ENCODE data around the gene TTC14.

The TTC14 gene

DNA sequence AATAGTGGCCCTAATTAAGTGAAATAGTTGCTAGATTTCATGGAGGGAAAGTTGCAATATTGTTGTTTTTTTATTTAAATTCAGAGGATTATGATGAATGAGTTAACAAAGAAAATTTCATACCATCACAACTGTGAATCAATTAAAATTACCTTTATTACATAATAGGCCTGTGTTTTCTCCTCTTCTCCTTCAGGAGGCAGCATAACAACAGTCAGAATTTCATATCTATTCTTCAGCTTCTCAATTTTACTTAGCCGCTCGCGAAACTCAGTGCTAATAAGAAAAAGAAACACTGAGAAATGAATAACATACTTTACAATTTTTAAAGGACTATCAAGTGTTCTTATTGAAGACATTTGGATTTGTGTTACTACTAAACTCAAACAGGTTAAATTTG, 29.4 kb downstream of the TTC14 start:
- DNase-seq, result no peak

DNA sequence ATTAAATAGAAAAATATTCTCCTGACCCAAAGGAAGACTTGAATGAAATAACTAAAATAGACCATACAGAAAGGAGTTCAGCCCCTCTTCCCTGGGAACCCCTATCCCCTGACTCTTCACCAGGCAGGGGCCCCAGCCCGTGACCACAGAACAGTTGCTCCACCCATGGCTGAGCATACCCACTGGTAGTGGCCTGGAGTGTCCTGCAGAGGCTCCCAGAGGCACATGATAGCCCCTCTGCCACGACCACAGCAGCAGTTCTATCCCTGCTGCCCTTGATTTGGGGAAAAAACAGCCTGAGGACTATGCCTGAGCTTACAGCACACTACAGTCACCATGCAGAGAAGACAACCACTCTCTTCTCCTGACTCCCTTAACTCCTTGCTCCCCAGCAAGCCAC, 31.8 kb downstream of the TTC14 start:
- DNase-seq, result no peak

DNA sequence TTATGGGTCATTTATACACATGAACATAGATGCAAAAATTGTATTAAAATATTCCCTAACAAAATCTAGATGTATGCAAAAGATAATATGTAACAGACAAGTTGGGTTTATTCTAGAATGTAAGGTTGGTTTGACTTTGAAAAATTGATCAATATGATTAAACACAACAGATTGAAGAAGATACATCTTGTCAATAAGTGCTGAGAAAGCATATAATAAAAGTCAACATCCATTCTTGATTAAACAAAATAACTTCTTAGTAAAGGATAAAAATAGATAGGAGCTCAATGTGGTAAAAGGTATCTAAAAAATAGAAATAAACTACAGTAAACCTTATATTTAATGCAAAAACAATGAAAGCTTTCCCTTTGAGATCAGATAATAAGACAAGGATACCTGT, 39.0 kb downstream of the TTC14 start:
- DNase-seq, result no peak

DNA sequence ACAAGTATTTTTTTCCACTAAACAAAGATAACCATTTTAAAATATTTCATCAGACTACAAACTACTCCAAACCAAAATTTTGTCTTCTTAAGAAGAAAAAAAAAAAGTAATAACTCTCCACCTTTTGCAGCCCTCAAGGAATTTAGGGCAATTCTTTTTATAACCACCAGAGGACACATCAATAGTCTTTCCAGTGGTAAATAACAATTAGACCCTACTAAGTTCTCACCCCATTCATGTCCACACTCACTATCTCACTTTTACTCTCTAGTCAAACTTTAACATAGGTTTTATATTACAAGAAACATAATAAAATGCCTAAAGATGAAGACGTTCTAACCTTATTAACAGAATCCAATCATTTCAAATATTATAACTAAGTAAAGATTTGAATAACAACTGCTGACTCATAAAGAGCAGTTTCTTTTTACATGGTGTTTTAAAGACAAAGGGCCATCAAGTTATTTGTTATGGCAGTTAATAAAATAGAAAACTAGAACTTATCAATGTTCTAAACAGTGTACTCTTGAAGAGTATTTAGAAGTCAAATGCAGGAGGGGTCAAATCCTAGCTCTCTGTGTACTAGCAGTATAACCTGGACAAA, 44.3 kb downstream of the TTC14 start:
- DNase-seq, result no peak

DNA sequence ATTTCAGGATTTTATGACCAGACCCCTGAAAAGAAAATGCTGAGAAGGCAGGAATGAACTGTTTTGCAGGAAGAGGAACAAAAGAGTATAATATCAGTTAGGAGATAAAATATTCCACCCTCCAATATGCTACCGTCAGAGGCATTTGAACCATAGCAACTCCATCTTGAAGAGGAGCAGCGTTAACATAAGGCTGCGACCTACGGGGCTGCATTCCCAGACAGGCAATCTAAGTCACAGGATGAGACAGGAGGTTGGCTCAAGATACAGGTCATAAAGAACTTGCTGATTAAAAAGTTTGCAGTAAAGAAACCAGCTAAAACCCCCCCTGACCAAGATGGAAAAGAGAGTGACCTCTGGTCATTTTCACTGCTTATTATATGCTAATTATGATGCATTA, 54.4 kb downstream of the TTC14 start:
- no peak for DNase-seq

DNA sequence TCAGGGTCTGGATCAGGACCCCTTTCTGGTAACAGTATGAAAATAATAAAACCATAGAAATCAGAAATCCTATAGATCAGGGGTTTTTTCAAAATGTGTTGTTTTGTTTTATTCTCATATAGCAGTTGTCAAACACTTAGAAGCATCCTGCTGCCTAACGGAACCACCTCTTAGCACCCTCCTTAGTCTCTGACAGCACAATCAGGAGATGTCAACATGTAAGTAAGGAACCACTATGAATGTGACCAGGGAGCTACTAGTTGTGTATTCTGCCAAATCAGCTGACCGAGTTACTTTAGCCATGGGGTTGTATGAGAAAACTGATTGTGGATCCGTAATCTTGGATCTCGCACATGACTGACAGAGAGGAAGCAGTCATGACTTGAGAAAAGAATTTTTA, 55.1 kb downstream of the TTC14 start:
- no peak for DNase-seq

Measured in GF-D8 (cell line).